Thyroid gland (tissue), 4 donors: ENCODE results near the gene CYP3A7. TPM values are rescaled to one million over a fixed set of nuclear protein-coding genes. Genes with fewer than 3 reads are reported as not detected.

Source experiments
- DNase-seq, 2 donors: peaks; one replicate each; pipeline ENCODE4 v3.0.0-alpha.2; 2019
- H3K27ac ChIP-seq, 3 donors: fragments of 200-600 bp; sonication (generic); 1 replicate in 2 of 3; 2 replicates in 1 of 3; pipeline ENCODE4 v1.5.1; 2016 to 2019; ENCODE audit warnings: mild to moderate bottlenecking in 1 of 3, moderate library complexity in 1 of 3
- H3K27me3 ChIP-seq: fragments of 200-600 bp; sonication (generic); one replicate; pipeline ENCODE4 v1.5.1; 2019
- H3K36me3 ChIP-seq, 2 donors: fragments of 200-600 bp; sonication (generic); one replicate each; pipeline ENCODE4 v1.5.1; 2016 to 2019
- H3K4me1 ChIP-seq, 2 donors: fragments of 200-600 bp; sonication (generic); one replicate each; pipeline ENCODE4 v1.5.1; 2017 to 2019
- H3K4me3 ChIP-seq, 3 donors: fragments of 200-600 bp; sonication (generic); replicated peaks in 1 of 3; 1 replicate in 2 of 3; 2 replicates in 1 of 3; pipeline ENCODE4 v1.5.1; 2016; ENCODE audit warnings: mild to moderate bottlenecking in 1 of 3
- H3K9me3 ChIP-seq: fragments of 200-600 bp; sonication (generic); one replicate; pipeline ENCODE4 v1.5.1; 2017
- CTCF ChIP-seq, 6 experiments: fragments of 200-600 bp in 3 of 6; fragments of 450-650 bp in 3 of 6; sonication (generic) in 3 of 6; IDR thresholded peaks; one replicate each; pipeline ENCODE4 v1.5.1; 2016 to 2019; ENCODE audit warnings: antibody characterized with exemption in 6 of 6, mild to moderate bottlenecking in 2 of 6, inconsistent platforms in 1 of 6, moderate library complexity in 1 of 6
- POLR2A ChIP-seq, 2 donors: fragments of 450-650 bp; IDR thresholded peaks; one replicate each; pipeline ENCODE4 v1.6.1; 2017; ENCODE audit warnings: antibody characterized with exemption in 2 of 2, mild to moderate bottlenecking in 2 of 2, moderate library complexity in 1 of 2
- WGBS, 2 donors: methylation state at CpG; one replicate each; pipeline ENCODE4 v1.1.5; 2017; 5-methylcytosine and 5-hydroxymethylcytosine counted together
- intact Hi-C: fragments of 100-400 bp; cut with DNase I; formaldehyde crosslinking; loops from one replicate; pipeline ENCODE4 v1.15.1; 2023
- total RNA-seq, 4 donors: library from RNA; depleted of rRNA; stranded (reverse); fragments of >200 nt; gene quantifications; one replicate each; pipeline ENCODE4 v1.2.3, GENCODE V29; 2016

The CYP3A7 gene
- total RNA-seq, result not detected

GRCh38 chr7:99734987-99735386 lies at the start of gene CYP3A7:
Gene CYP3A7, minus strand, starts transcription at chr7:99735196. Its CDS starts 103 bp downstream, at chr7:99735093.
- DNase-seq, result no peak
- Histone ChIP-seq H3K9me3 (no peaks in the 10 kb centered on the region), H3K4me1 (no peaks in the 10 kb centered on the region), H3K27me3 (no peaks in the 10 kb centered on the region), H3K27ac (no peak within 1 kb of the TSS), H3K4me3 (no peak within 1 kb of the TSS), H3K36me3 (no peaks in the 10 kb centered on the region)
- TF ChIP-seq CTCF (IDR thresholded peaks at IDR 0.05) (no peak), POLR2A (IDR thresholded peaks at IDR 0.05) (no peak)
- WGBS, 2 donors, result 63 to 64% methylated on average over 2 to 5 of the region's 5 CpGs
- intact Hi-C loops, result no loop called here

GRCh38 chr7:99784007-99784406 lies 49.0 kb upstream of the CYP3A7 start, which contains the start of gene CYP3A4:
Gene CYP3A4, minus strand, starts transcription at chr7:99784184. Its CDS starts 103 bp downstream, at chr7:99784081.
- no peaks in the 10 kb centered on the region for H3K9me3 ChIP-seq
- H3K27ac ChIP-seq, result no peak within 1 kb of the TSS
- intact Hi-C loops, result no loop called here
- no peaks in the 10 kb centered on the region for H3K27me3 ChIP-seq
- TF ChIP-seq POLR2A (IDR thresholded peaks at IDR 0.05), result no peak
- TF ChIP-seq CTCF (IDR thresholded peaks at IDR 0.05), result no peak
- no peak for DNase-seq
- no peaks in the 10 kb centered on the region for H3K4me1 ChIP-seq
- no peak within 1 kb of the TSS for H3K4me3 ChIP-seq
- H3K36me3 ChIP-seq, result no peaks in the 10 kb centered on the region

- intact Hi-C loops, result no loop called here
- H3K4me1 ChIP-seq, result no peaks in the 10 kb centered on the region
- no peaks in the 10 kb centered on the region for H3K27me3 ChIP-seq
- no peaks in the 10 kb centered on the region for H3K9me3 ChIP-seq
- H3K27ac ChIP-seq, result no peak overlapping the region
- DNase-seq, result no peak
- no peak overlapping the region for H3K4me3 ChIP-seq
- H3K36me3 ChIP-seq, result no peaks in the 10 kb centered on the region
- TF ChIP-seq POLR2A (IDR thresholded peaks at IDR 0.05) (no peak), CTCF (IDR thresholded peaks at IDR 0.05) (no peak)
- 66 to 71% methylated on average over 5 of the region's 5 CpGs for WGBS, 2 donors
These were observed 47.3 kb upstream of the CYP3A7 start for GRCh38 chr7:99782012-99782953.

GRCh38 chr7:99780588-99780987 lies 45.6 kb upstream of the CYP3A7 start:
- H3K4me3 ChIP-seq, result no peak overlapping the region
- intact Hi-C loops, result no loop called here

More at GRCh38 chr7:99780588-99780987, 45.6 kb upstream of the CYP3A7 start:
- no peaks in the 10 kb centered on the region for H3K4me1 ChIP-seq
- DNase-seq, result no peak
- WGBS, 2 donors, result 73 to 80% methylated on average over 1 of the region's 1 CpG
- H3K27me3 ChIP-seq, result no peaks in the 10 kb centered on the region
- H3K36me3 ChIP-seq, result no peaks in the 10 kb centered on the region
- H3K27ac ChIP-seq, result no peak overlapping the region
- no peak for TF ChIP-seq POLR2A (IDR thresholded peaks at IDR 0.05)
- no peak for TF ChIP-seq CTCF (IDR thresholded peaks at IDR 0.05)
- no peaks in the 10 kb centered on the region for H3K9me3 ChIP-seq
